Endothelial cell (in vitro differentiated cells): Measurements from ENCODE around the gene ZNF565. TPM values are rescaled to one million over a fixed set of nuclear protein-coding genes. Genes with fewer than 3 reads are reported as not detected.

Experiments
- DNase-seq: peaks from one replicate; pipeline ENCODE4 v3.0.0; 2021; ENCODE audit warnings: low spot score
- H3K27ac Mint-ChIP-seq: one replicate; pipeline ENCODE4 v1.8.0; 2021; ENCODE audit warnings: mixed read lengths, inconsistent platforms; ENCODE audit not compliant: unreplicated experiment
- H3K27me3 Mint-ChIP-seq: one replicate; pipeline ENCODE4 v1.8.0; 2021; ENCODE audit warnings: mild to moderate bottlenecking, moderate library complexity, mixed read lengths, inconsistent platforms; ENCODE audit not compliant: unreplicated experiment
- H3K36me3 Mint-ChIP-seq: one replicate; pipeline ENCODE4 v1.8.0; 2021; ENCODE audit warnings: mild to moderate bottlenecking, low read depth, mixed read lengths, inconsistent platforms; ENCODE audit not compliant: unreplicated experiment
- H3K4me1 Mint-ChIP-seq: one replicate; pipeline ENCODE4 v1.8.0; 2021; ENCODE audit warnings: mild to moderate bottlenecking, mixed read lengths, inconsistent platforms; ENCODE audit not compliant: unreplicated experiment
- H3K4me3 Mint-ChIP-seq: one replicate; pipeline ENCODE4 v1.8.0; 2021; ENCODE audit warnings: mild to moderate bottlenecking, mixed read lengths, inconsistent platforms; ENCODE audit not compliant: unreplicated experiment
- H3K9me3 Mint-ChIP-seq: one replicate; pipeline ENCODE4 v1.8.0; 2021; ENCODE audit warnings: mixed read lengths, inconsistent platforms; ENCODE audit not compliant: unreplicated experiment
- CTCF ChIP-seq: fragments of 200-600 bp; sonication (generic); IDR thresholded peaks from one replicate; pipeline ENCODE4 v1.5.0; 2021; ENCODE audit warnings: antibody characterized with exemption; ENCODE audit not compliant: unreplicated experiment
- total RNA-seq: library from RNA; stranded (reverse); fragmentation: NEBNext Ultra II Directional; extraction: Animal tissue kit (Norgen Biotek cat#: 25700); gene quantifications from one replicate; pipeline ENCODE4 v1.2.1, GENCODE V29; 2021; ENCODE audit not compliant: unreplicated experiment

Gene ZNF565
- total RNA-seq, 1 donor from 2014 or later = 3.7 TPM

- no peak for TF ChIP-seq CTCF
- DNase-seq = peak; percentile 85
- H3K9me3 Mint-ChIP-seq = no peaks in the 10 kb centered on the region
Measured at GRCh38 chr19:36141039-36141927, 73.2 kb downstream of the ZNF565 start.

GRCh38 chr19:36140304-36141038, 74.0 kb downstream of the ZNF565 start:
- no peak for TF ChIP-seq CTCF
- Mint-ChIP-seq H3K27me3 (peaks cover 15% of the 10 kb centered on the region), H3K9me3 (no peaks in the 10 kb centered on the region), H3K27ac (peak overlapping the region; percentile 98), H3K4me3 (peak overlapping the region; percentile 99), H3K4me1 (peaks cover 16% of the 10 kb centered on the region), H3K36me3 (peaks cover 28% of the 10 kb centered on the region)
- DNase-seq = peak; percentile 39

More at GRCh38 chr19:36141039-36141927, 73.2 kb downstream of the ZNF565 start:
- H3K27ac Mint-ChIP-seq = peak overlapping the region; percentile 87
- H3K4me3 Mint-ChIP-seq = peak overlapping the region; percentile 99
- peaks cover 16% of the 10 kb centered on the region for H3K4me1 Mint-ChIP-seq
- peaks cover 11% of the 10 kb centered on the region for H3K27me3 Mint-ChIP-seq
- H3K36me3 Mint-ChIP-seq = peaks cover 36% of the 10 kb centered on the region

DNA sequence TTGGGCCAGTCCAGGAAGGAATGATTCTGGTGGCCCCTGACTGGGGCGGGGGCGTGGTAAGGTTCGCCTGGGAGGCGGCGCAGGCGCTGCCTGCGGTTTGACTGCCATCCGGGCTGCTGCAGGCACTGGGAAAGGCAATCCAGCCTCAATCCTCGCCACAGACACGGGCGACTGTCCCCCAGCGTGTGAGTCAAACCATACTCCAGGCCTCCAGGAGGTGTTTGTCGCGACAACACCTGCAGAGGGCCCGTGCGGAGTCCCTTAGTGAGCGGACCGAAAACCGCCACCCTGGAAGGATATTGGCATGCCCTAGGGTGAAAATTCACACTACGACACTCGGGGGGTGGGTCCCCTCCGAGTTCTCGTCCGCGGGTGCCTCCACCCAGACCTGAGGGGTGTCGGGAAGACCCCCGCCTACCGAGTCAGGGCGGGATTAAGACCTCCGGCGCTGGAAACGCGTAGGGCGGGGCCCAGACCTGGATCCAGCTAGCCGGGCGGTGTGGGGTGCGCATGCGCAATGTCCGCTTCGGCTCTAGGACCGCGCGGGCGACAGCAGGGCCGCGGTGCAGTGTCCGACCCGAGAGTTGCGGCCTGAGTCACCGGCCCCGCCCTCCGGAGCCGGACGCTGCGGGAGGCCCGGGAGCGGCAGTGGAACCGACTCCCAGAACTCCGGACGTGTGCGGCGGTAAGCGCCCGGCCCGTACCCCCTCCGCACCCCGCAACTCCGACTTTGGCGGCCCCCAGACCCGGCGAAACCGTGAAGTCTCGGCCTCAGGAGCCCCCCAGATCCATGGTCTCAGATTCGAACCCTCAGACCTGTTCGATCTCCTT, 74.8 kb downstream of the ZNF565 start, which contains the start of gene CAPNS1:
Gene CAPNS1, plus strand, starts transcription at position 594 of the 831 bp plus-strand sequence. CDS start 946 bp downstream, outside the sequence.
- Mint-ChIP-seq H3K9me3 (no peaks in the 10 kb centered on the region), H3K4me3 (peak within 1 kb of the TSS; percentile 99), H3K4me1 (peaks cover 16% of the 10 kb centered on the region), H3K36me3 (peaks cover 24% of the 10 kb centered on the region), H3K27ac (peak within 1 kb of the TSS; percentile 98), H3K27me3 (peaks cover 15% of the 10 kb centered on the region)
- DNase-seq = peak; percentile 97
- no peak for TF ChIP-seq CTCF

GRCh38 chr19:36139120-36139472, 75.4 kb downstream of the ZNF565 start:
- peak overlapping the region; percentile 86 for H3K4me3 Mint-ChIP-seq
- H3K4me1 Mint-ChIP-seq = peaks cover 16% of the 10 kb centered on the region
- no peak for TF ChIP-seq CTCF
- no peaks in the 10 kb centered on the region for H3K9me3 Mint-ChIP-seq
- DNase-seq = no peak
- peaks cover 15% of the 10 kb centered on the region for H3K27me3 Mint-ChIP-seq
- peaks cover 21% of the 10 kb centered on the region for H3K36me3 Mint-ChIP-seq
- H3K27ac Mint-ChIP-seq = no peak overlapping the region
